ENCODE data around the gene NADSYN1.

DNA sequence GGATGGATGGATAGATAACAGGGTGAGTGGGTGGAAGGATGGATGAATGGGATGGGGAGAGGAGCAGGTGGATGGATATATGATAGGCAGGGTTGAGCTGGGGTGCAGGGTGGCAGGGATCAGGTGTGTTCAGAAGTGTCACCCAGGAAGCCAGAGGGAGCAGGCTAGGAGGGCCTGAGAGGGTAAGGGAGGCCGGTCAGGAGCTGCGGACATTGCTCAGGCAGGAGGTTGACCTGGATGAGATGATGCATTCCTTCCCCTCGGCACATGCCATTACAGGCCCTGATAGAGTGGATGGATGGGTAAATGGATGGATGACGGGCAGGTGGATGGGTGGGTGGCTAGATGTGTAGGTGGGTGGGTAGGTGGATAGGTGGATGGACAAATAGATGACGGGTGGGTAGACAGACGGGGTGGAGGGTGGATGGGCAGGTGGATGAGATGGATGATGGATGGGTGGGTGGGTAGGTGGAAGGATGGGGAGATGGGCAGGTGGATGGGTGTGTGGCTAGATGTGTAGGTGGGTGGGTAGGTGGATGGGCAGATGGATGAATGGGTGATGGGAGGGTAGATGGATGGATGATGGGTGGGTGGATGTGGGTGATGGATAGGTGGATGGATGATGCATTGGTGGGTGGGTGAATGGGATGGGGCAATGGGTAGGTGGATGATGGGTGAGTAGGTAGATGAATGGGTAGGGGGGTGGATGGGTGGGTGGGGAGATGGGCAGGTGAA is 12.8 kb upstream of the NADSYN1 start:
- no peak for TF ChIP-seq POLR2A (IDR thresholded peaks at IDR 0.05)
- TF ChIP-seq, protein P1, sequence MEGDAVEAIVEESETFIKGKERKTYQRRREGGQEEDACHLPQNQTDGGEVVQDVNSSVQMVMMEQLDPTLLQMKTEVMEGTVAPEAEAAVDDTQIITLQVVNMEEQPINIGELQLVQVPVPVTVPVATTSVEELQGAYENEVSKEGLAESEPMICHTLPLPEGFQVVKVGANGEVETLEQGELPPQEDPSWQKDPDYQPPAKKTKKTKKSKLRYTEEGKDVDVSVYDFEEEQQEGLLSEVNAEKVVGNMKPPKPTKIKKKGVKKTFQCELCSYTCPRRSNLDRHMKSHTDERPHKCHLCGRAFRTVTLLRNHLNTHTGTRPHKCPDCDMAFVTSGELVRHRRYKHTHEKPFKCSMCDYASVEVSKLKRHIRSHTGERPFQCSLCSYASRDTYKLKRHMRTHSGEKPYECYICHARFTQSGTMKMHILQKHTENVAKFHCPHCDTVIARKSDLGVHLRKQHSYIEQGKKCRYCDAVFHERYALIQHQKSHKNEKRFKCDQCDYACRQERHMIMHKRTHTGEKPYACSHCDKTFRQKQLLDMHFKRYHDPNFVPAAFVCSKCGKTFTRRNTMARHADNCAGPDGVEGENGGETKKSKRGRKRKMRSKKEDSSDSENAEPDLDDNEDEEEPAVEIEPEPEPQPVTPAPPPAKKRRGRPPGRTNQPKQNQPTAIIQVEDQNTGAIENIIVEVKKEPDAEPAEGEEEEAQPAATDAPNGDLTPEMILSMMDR (IDR thresholded peaks at IDR 0.05), result no peak

Measured in gastroesophageal sphincter (tissue), 3 donors.